IMR-90 (cell line): ENCODE measurements around the gene FBXO17. TPM values are rescaled to one million over a fixed set of nuclear protein-coding genes. Genes with fewer than 3 reads are reported as not detected.
A peak's percentile ranks its signal among the peaks of the same experiment; 100 is the strongest.

Experiments used
- ATAC-seq: fragments of 200-7000 bp; cut with Tn5 transposase; 2 replicates; pipeline ENCODE4 v1.9.1; 2020; ENCODE audit warnings: low read depth, mild to moderate bottlenecking, moderate library complexity
- BruUV-seq: library from RNA; stranded (reverse); fragments of 400-500 nt; replicated peaks from 2 replicates; lab custom pipeline; 2021; lab: Mats Ljungman, UMichigan
- CTCF ChIA-PET: fragments of 300-600 bp; formaldehyde crosslinking; extraction: SDS; loops from one replicate; lab custom pipeline; 2021; ENCODE audit warnings: antibody characterized with exemption; lab: Yijun Ruan, JAX
- POLR2A ChIA-PET: fragments of 300-600 bp; sonication (Branson Sonifier 250); formaldehyde crosslinking; loops from one replicate; lab custom pipeline; 2022; ENCODE audit warnings: antibody characterized with exemption; ENCODE audit not compliant: unreplicated experiment; lab: Charles Lee
- DNase-seq: peaks from one replicate; pipeline ENCODE4 v3.0.0; 2013
- H2AFZ ChIP-seq: replicated peaks from 2 replicates; pipeline ENCODE3; 2013; ENCODE audit warnings: low read length, mild to moderate bottlenecking; ENCODE audit not compliant: poor library complexity
- H2AK5ac ChIP-seq: 2 replicates; pipeline ENCODE4 v1.6.1; 2013; ENCODE audit warnings: low read depth, low read length, inconsistent platforms
- H2AK9ac ChIP-seq: replicated peaks from 2 replicates; pipeline ENCODE3; 2013; ENCODE audit warnings: mild to moderate bottlenecking, low read depth, low read length, moderate library complexity; ENCODE audit not compliant: poor library complexity
- H2BK120ac ChIP-seq: 2 replicates; pipeline ENCODE4 v1.6.1; 2013; ENCODE audit warnings: low read depth, low read length, inconsistent platforms
- H2BK15ac ChIP-seq: 3 replicates; pipeline ENCODE4 v1.6.1; 2013; ENCODE audit warnings: low read depth, low read length, inconsistent platforms
- H2BK20ac ChIP-seq: 2 replicates; pipeline ENCODE4 v1.6.1; 2013; ENCODE audit warnings: low read depth, mild to moderate bottlenecking, inconsistent platforms, low read length, moderate library complexity
- H2BK5ac ChIP-seq: 2 replicates; pipeline ENCODE4 v1.6.1; 2013; ENCODE audit warnings: mild to moderate bottlenecking, low read depth, low read length, inconsistent platforms; ENCODE audit not compliant: poor library complexity, severe bottlenecking
- H3K14ac ChIP-seq: replicated peaks from 2 replicates; pipeline ENCODE4 v1.6.1; 2013; ENCODE audit warnings: low read depth, low read length, inconsistent platforms
- H3K18ac ChIP-seq: 2 replicates; pipeline ENCODE4 v1.6.1; 2013; ENCODE audit warnings: low read depth, low read length, control low read depth
- H3K23ac ChIP-seq: 2 replicates; pipeline ENCODE4 v1.6.1; 2013; ENCODE audit warnings: low read depth, low read length, inconsistent platforms
- H3K27ac ChIP-seq: 2 replicates; pipeline ENCODE4 v1.5.1; 2013; ENCODE audit warnings: mild to moderate bottlenecking, control low read depth, low read length; ENCODE audit not compliant: insufficient read depth
- H3K27me3 ChIP-seq: 2 replicates; pipeline ENCODE4 v1.6.1; 2013; ENCODE audit warnings: low read length; ENCODE audit not compliant: control insufficient read depth, insufficient read depth
- H3K36me3 ChIP-seq: 2 replicates; pipeline ENCODE4 v1.6.1; 2013; ENCODE audit warnings: low read length, mixed read lengths; ENCODE audit not compliant: control insufficient read depth, insufficient read depth
- H3K4ac ChIP-seq: 2 replicates; pipeline ENCODE4 v1.6.1; 2013; ENCODE audit warnings: low read depth, low read length, inconsistent platforms
- H3K4me1 ChIP-seq: 2 replicates; pipeline ENCODE4 v1.6.1; 2013; ENCODE audit warnings: low read length, mixed read lengths; ENCODE audit not compliant: control insufficient read depth, insufficient read depth
- H3K4me2 ChIP-seq: 2 replicates; pipeline ENCODE4 v1.6.1; 2013; ENCODE audit warnings: low read depth, mild to moderate bottlenecking, control low read depth, low read length, moderate library complexity
- H3K4me3 ChIP-seq: 2 replicates; pipeline ENCODE4 v1.5.1; 2013; ENCODE audit warnings: low read depth, mild to moderate bottlenecking, control low read depth, low read length, moderate library complexity; ENCODE audit not compliant: insufficient read depth
- H3K56ac ChIP-seq: 2 replicates; pipeline ENCODE4 v1.6.1; 2013; ENCODE audit warnings: low read length, inconsistent platforms; ENCODE audit not compliant: insufficient read depth; ENCODE audit errors: extremely low read depth
- H3K79me1 ChIP-seq, 2 experiments: 2 replicates each; pipeline ENCODE4 v1.6.1; 2013; ENCODE audit warnings: low read length in 2 of 2, inconsistent platforms in 1 of 2, low read depth in 1 of 2
- H3K9ac ChIP-seq: 2 replicates; pipeline ENCODE4 v1.6.1; 2013; ENCODE audit warnings: low read depth, low read length, control low read depth
- H3K9me1 ChIP-seq: 2 replicates; pipeline ENCODE4 v1.6.1; 2013; ENCODE audit warnings: low read length, inconsistent platforms; ENCODE audit not compliant: insufficient read depth
- H3K9me3 ChIP-seq: 2 replicates; pipeline ENCODE4 v1.6.1; 2013; ENCODE audit warnings: low read length; ENCODE audit not compliant: control insufficient read depth, insufficient read depth
- H4K20me1 ChIP-seq: 2 replicates; pipeline ENCODE4 v1.6.1; 2013; ENCODE audit warnings: low read length, inconsistent platforms; ENCODE audit not compliant: insufficient read depth
- H4K5ac ChIP-seq: 2 replicates; pipeline ENCODE4 v1.6.1; 2013; ENCODE audit warnings: mild to moderate bottlenecking, low read depth, low read length, control low read depth
- H4K8ac ChIP-seq, 2 experiments: 2 replicates each; pipeline ENCODE4 v1.6.1; 2013; ENCODE audit warnings: low read depth in 2 of 2, low read length in 2 of 2, control low read depth in 1 of 2, inconsistent platforms in 1 of 2
- H4K91ac ChIP-seq: 2 replicates; pipeline ENCODE4 v1.6.1; 2013; ENCODE audit warnings: low read depth, low read length, inconsistent platforms; ENCODE audit not compliant: insufficient read depth
- BHLHE40 ChIP-seq: fragments of 150-350 bp; IDR thresholded peaks from 2 replicates; pipeline ENCODE4 v1.6.1; 2016; ENCODE audit warnings: mild to moderate bottlenecking, low read depth, low read length
- CEBPB ChIP-seq: IDR thresholded peaks from 2 replicates; pipeline ENCODE4 v1.6.1; 2012; ENCODE audit warnings: low read depth, low read length, improper control_type of control experiment
- CHD1 ChIP-seq: IDR thresholded peaks from 2 replicates; pipeline ENCODE4 v1.6.1; 2012; ENCODE audit warnings: low read depth, low read length, improper control_type of control experiment
- CTCF ChIP-seq: conservative IDR thresholded peaks from 2 replicates; pipeline ENCODE4 v1.5.1; 2012; ENCODE audit warnings: mild to moderate bottlenecking, low read depth, low read length, improper control_type of control experiment
- ELK1 ChIP-seq: fragments of 150-350 bp; IDR thresholded peaks from 2 replicates; pipeline ENCODE4 v1.6.1; 2016; ENCODE audit warnings: low read depth, mild to moderate bottlenecking, low read length, moderate library complexity, borderline replicate concordance
- FOS ChIP-seq: fragments of 150-350 bp; IDR thresholded peaks from 2 replicates; pipeline ENCODE4 v1.6.1; 2016; ENCODE audit warnings: low read depth, low read length
- MAFK ChIP-seq: IDR thresholded peaks from 2 replicates; pipeline ENCODE4 v1.6.1; 2012; ENCODE audit warnings: low read depth, low read length, improper control_type of control experiment
- MAZ ChIP-seq: IDR thresholded peaks from 2 replicates; pipeline ENCODE4 v1.6.1; 2012; ENCODE audit warnings: low read depth, mild to moderate bottlenecking, low read length, improper control_type of control experiment, moderate library complexity, borderline replicate concordance
- MXI1 ChIP-seq: IDR thresholded peaks from 2 replicates; pipeline ENCODE4 v1.6.1; 2012; ENCODE audit warnings: low read depth, mild to moderate bottlenecking, low read length, moderate library complexity, borderline replicate concordance
- NFE2L2 ChIP-seq: fragments of 150-350 bp; IDR thresholded peaks from 2 replicates; pipeline ENCODE4 v1.6.1; 2016; ENCODE audit warnings: low read depth, mild to moderate bottlenecking, low read length
- POLR2A ChIP-seq: IDR thresholded peaks from 2 replicates; pipeline ENCODE4 v1.6.1; 2012; ENCODE audit warnings: mild to moderate bottlenecking, low read depth, low read length
- RAD21 ChIP-seq: IDR thresholded peaks from 2 replicates; pipeline ENCODE4 v1.6.1; 2012; ENCODE audit warnings: low read length, improper control_type of control experiment
- RCOR1 ChIP-seq: IDR thresholded peaks from 2 replicates; pipeline ENCODE4 v1.6.1; 2012; ENCODE audit warnings: mild to moderate bottlenecking, low read length, improper control_type of control experiment; ENCODE audit not compliant: insufficient replicate concordance
- SMC3 ChIP-seq: fragments of 150-350 bp; IDR thresholded peaks from 2 replicates; pipeline ENCODE4 v1.6.1; 2016; ENCODE audit warnings: low read depth, mild to moderate bottlenecking, antibody characterized with exemption, low read length, moderate library complexity
- USF2 ChIP-seq: fragments of 150-350 bp; IDR thresholded peaks from 2 replicates; pipeline ENCODE4 v1.6.1; 2017; ENCODE audit warnings: mild to moderate bottlenecking, antibody characterized with exemption, low read length, low read depth
- WGBS, 2 experiments: methylation state at CpG; one replicate each; pipeline versions ENCODE4 v1.1.5 to v1.1.7; 2013; ENCODE audit warnings: missing lambda C conversion rate in 2 of 2; ENCODE audit not compliant: insufficient read length in 1 of 2; ENCODE audit errors: extremely low coverage in 2 of 2; 5-methylcytosine and 5-hydroxymethylcytosine counted together
- dilution Hi-C: fragments of 300-500 bp; cut with HindIII; formaldehyde crosslinking; loops from one replicate; pipeline ENCODE4 v1.14.3; 2018; ENCODE audit warnings: low sequenced_read_pairs; ENCODE audit not compliant: unreplicated experiment
- in situ Hi-C: fragments of 300-500 bp; cut with MboI; formaldehyde crosslinking; loops from 3 replicates; pipeline ENCODE4 v1.14.3; 2019; ENCODE audit warnings: low sequenced_read_pairs, inconsistent platforms, mixed read lengths
- intact Hi-C: fragments of 100-400 bp; cut with micrococcal nuclease; formaldehyde crosslinking; loops from 2 replicates; pipeline ENCODE4 v1.10.0; 2022
- polyA plus RNA-seq, 3 experiments: library from polyadenylated mRNA; depleted of rRNA; stranded (reverse); fragments of >200 nt; gene quantifications; 2 replicates each; pipeline ENCODE4 v1.2.3, GENCODE V29; 2012; ENCODE audit warnings: low replicate concordance in 1 of 3
- total RNA-seq: library from RNA; depleted of rRNA; stranded (reverse); fragments of >200 nt; gene quantifications from 2 replicates; pipeline ENCODE4 v1.2.3, GENCODE V29; 2012

FBXO17 gene
- total and polyA plus RNA-seq, 2 of the 4 experiments (the other 2 are of a cell fraction) = 10.8 to 20.7 TPM

- BruUV-seq = no TSS peak
- CTCF ChIA-PET = interaction anchor here (1.0 kb wide), 1 partner anchor 22 kb away, joined by 3 read pairs; no protein-coding TSS in a partner anchor
- DNase-seq = no peak
Measured at GRCh38 chr19:38908911-38909310, 66.6 kb downstream of the FBXO17 start.

More at GRCh38 chr19:38908911-38909310, 66.6 kb downstream of the FBXO17 start:
- Histone ChIP-seq H3K14ac (no peak overlapping the region), H2BK5ac (no peak overlapping the region), H4K5ac (no peak overlapping the region), H2BK15ac (no peak overlapping the region), H3K4me2 (no peak overlapping the region), H4K20me1 (no peaks in the 10 kb centered on the region; the same call in 1 of the 2 replicates), H2AK9ac (no peak overlapping the region), H3K4me1 (no peaks in the 10 kb centered on the region), H3K4me3 (no peak overlapping the region), H2AFZ (peak overlapping the region; percentile 32), H3K9ac (no peak overlapping the region), H3K18ac (no peak overlapping the region), H4K91ac (no peak overlapping the region), H3K23ac (no peak overlapping the region), H2BK20ac (no peak overlapping the region), H2AK5ac (no peak overlapping the region), H2BK120ac (no peak overlapping the region), H4K8ac (no peak overlapping the region), H3K9me3 (no peaks in the 10 kb centered on the region; the same call in 1 of the 2 replicates), H3K9me1 (no peaks in the 10 kb centered on the region), H3K36me3 (peaks cover 25% of the 10 kb centered on the region), H3K79me1 (peaks cover 0 to 9% of the 10 kb centered on the region in 2 experiments; a peak in 2 of 4 replicates), H3K27ac (no peak overlapping the region), H3K27me3 (peaks cover 4% of the 10 kb centered on the region; the same call in 1 of the 2 replicates), H3K4ac (no peak overlapping the region), H3K56ac (no peak overlapping the region)
- POLR2A ChIA-PET = no interaction called here
- TF ChIP-seq RCOR1 (no peak), CTCF (no peak), RAD21 (no peak), BHLHE40 (no peak), CEBPB (no peak), MAFK (no peak), MXI1 (no peak), ELK1 (no peak), MAZ (no peak), NFE2L2 (no peak), CHD1 (no peak), USF2 (no peak), FOS (no peak), POLR2A (no peak), SMC3 (no peak)
- no CpG with 5 or more reads among the region's 10 CpGs for WGBS, 2 experiments
- dilution Hi-C loops = no loop called here
- intact Hi-C loops = no loop called here
- in situ Hi-C loops = loop anchor here (25.0 kb wide), 1 partner anchor 172 kb away; the partner anchor contains the start of gene CAPN12
- no peak for ATAC-seq
